Stimulated activated CD4-positive, alpha-beta T cell treated with anti-CD3 and anti-CD28 coated beads, Interleukin-4, amount 100 ng/mL, for 1 hour (primary cell): Measurements from ENCODE around the gene PDZD2.
A peak's percentile ranks its signal among the peaks of the same experiment; 100 is the strongest.
"Not testable (repeated sequence)": the region's sequence is repeated elsewhere in the genome, so short reads cannot be mapped to it uniquely, and the experiment has no call there.

ENCODE experiments used
- DNase-seq: peaks from one replicate; pipeline ENCODE4 v3.0.0-alpha.2; 2020

Gene PDZD2

DNA sequence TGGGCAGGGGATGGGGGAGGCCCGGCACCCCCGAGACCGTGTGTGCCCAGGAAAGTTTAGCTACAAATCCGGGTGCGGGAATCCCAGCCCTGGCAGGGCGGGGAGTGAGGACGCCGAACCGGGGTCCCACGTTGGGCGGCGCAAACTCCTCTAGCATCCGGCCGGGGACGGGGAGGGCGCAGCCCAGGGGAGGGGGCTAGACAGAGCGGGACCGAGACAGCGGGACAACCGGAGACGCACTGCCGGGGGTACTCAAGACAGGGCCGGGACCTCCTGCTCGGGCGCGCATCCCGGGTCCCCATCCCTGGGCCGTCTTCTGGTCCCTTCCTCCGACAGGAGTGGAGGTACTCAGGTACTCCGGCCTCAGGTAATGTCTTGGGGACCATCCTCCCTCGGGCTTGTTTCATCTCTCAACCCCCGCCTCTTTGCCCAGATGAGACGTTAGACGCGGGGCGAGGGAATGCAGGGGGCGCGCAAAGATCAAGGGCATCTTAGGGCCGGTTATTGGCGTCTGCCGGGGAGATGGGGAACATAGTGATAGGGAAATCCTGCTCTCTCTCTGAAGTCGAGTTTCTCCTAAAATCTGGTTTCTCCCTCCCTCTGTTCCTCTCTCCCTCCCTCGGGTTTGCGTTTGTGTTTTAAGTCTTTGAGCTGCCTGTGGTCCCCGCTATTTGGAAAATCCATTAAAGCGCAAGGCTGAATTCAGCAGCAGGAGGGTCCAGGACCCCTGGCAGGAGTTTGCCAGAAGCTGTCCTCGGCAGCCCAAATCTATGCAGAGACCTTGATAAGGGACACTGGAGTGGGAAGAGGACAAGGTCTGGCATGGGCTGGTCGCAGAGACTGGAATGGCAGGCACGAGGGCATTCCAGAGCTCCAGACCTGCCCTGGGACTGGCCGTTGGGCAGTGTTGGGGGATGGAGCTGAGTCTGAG, 815 bp downstream of the PDZD2 start:
- peak; percentile 17 for DNase-seq

DNA sequence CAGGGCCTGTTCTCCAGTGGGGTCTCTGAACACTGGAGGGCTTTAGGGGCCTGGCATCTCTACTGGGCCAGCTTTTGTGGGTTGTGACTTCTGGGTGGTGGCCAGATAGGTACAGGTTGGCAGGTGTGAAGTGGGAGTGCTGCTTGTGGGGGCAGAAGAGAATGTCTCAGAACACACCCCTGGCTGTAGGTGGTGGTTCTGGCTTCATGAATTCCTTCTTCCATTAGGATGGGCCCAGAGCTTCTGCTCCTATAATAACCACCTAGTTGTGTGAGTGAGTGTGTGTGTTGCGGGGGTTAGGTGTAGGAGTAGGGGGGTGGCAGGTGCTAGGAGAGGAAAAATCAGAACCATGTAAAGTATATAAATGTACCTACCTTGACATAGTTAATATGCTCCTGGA, 1.6 kb downstream of the PDZD2 start:
- DNase-seq, result no peak

DNA sequence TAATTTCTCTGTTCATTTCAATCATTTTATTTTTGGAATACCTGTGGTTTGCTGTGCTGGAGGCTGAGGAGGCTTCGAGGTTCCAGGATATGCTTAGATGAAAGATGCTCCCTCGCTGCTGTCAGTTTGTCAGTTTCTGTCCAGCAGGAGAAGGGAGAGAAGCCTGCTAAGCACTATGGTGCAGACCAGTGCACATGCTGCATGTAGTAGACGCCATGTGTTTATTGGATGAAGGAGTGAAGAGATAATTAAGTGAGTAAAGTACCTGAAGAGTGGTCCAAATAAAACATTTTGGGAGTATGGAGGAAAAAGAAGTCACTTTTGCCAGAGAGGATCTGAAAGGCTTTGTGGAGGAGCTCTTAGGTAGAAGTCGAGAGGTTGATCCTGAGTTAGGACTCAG, 2.1 kb downstream of the PDZD2 start:
- DNase-seq, result no peak

DNA sequence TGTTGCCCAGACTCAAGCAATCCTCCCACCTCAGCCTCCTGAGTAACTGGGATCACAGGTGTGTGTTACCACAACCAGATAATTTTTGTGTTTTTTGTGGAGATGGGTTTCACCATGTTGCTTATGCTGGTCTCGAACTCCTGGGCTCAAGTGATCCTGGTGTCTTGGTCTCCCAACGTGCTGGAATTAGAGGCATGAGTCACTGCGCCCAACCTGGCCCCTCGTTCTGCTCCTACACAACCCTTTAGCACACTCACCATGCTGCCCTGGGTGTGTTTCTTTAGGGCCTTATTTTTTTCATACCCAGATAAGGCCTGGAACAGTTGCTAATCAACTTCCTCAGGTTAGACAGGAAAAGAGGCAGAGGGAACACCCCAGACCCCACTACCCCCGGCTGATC, 2.6 kb downstream of the PDZD2 start:
- no peak for DNase-seq

DNA sequence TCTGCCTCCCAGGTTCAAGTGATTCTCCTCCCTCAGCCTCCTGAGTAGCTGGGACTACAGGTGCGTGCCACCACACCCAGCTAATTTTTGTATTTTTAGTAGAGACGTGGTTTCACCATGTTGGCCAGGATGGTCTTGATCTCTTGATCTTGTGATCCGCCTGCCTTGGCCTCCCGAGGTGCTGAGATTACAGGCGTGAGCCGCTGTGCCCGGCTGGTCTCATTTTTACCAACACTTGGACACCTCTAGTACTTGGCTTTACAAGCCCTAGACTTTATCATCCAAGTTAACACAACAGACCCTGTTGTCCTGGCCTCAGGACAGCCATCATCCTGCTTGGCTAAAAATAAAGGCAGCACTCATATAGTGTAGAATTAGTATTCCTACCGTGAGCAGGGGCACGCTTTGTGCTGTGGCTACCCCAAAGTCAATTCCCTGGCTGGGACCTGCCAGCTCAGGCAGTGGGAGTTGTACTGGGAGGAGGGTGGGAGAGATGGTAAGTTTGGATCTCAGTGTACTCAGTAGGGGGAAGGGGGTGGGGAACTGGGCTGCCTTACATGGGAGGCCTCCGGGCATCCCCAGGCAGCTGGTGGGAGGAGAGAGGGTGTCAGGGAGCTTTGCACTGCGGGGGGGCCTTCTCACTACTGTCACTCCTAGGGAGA, 6.6 kb downstream of the PDZD2 start:
- no peak for DNase-seq

DNA sequence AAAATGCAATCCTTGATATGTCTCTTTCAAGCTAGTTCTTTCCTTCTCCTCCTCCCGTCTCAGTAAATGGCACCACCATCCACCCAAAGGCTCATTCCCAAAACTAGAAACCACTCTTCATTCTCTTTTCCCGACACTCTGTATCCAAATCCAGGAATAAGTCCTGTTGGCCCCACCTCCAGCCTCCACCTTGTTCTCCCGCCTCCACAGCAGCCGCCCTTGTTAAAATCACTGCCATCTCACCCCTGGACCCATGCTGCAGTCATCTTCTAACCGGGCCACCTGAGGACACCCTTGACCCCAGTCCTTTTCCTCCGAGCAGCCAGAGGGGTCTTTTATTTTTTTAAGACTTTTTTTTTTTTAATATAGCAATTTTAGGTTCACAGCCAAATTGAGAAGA, 9.4 kb downstream of the PDZD2 start:
- no peak for DNase-seq

DNA sequence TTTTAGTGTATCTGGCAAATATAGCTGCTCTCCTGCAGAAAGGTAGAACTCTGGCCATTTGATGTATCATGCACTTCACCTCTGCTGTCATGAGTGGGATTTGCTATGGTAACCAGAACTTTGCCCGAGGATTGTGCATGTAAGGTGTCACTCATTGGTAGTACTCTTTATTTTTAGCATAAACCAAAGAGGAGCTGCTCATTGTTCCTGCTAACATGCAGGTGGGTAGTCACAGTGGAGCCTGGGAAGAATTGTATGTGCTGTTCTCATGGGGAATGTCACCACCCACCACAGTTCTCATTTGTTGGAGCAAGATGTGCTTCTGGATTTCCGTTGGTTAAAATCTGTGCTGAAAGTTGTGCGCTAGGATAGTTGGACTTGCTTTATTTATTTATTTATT, 12.3 kb downstream of the PDZD2 start:
- no peak for DNase-seq

DNA sequence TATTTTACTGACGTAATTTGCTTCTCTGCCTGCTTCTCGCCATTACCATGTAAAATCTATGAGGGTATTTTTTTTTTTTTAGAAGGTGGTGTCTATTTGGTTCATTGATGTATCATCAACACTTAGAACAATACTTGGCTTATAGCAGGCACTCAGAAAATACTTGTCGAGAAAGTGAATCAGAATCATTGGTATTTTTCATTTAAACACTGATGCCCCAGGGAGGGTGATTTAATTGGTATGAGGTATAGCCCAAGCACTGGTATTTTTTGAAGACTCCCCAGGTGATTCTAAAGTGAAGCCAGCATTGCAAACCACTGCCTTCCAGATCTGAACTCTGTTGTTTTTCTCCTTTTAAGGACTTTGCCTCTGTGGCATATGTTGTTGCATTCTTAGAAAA, 16.6 kb downstream of the PDZD2 start:
- DNase-seq, result no peak

DNA sequence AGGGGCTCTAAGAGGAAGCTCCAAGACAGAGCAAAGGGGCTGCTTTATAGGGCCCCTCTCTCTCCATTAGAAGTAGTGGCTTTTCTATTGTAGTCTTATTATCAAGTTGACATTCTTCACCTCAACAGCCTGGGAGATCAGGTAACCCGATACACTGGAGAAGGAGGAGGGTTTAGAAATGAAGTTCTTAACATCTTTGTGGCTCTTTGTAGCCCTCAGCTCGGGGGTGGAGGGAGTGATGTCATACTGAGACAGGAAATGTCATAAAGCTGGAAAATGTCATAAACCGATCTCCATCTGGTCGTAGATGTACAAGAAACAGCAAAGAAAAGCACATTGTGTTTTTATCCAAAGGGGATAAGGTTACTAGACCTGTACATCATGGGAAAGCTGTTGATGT, 17.9 kb downstream of the PDZD2 start:
- DNase-seq, result no peak

DNA sequence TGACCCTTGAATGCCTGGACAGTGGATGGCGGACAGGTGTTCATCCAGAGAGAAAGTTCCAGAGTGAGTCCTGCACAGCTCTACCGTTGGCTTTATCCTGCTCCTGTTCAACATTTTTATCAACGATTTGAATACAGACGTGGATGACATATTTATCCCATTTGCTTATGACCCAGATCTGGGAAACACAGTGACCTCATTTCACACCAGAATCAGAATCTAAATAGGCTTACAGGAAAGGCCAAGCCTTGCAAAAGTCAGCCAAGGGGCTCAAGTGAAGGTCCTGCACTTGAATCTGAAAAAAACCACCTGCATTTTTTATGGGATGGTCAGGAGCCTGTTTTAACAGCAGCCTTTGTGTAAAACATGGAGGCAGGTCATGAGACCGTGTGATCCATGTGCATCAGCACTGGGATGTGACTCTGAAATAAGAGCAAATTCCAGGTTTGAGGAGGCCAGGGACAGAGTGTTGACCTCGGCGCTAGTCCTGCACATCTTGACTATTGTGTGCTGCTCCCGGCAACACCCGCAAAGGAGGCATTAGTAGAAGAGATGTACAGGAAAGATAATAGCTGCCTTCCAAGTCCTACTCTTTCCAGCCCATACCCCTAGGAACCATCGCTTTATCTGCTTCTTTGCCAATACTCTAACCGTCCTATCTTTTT, 18.5 kb downstream of the PDZD2 start:
- no peak for DNase-seq

DNA sequence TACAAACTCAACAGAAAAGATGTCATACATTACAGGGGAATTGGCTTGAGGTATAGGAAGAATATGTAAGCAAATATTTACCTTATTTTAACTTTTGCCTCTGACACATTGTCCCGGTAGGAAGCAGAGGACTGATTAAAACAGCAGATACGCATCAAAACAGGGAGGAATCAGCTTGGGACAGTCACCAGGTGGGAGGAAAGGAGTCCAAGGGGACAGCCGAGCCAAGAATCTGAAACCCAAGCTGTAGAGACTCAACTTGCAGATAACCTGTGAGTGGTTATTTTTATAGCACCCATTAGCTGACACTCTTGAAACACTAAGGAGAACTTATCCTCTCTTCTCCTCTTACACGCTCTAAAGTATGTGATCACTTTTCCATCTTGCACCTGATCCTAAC, 22.3 kb downstream of the PDZD2 start:
- DNase-seq, result no peak

DNA sequence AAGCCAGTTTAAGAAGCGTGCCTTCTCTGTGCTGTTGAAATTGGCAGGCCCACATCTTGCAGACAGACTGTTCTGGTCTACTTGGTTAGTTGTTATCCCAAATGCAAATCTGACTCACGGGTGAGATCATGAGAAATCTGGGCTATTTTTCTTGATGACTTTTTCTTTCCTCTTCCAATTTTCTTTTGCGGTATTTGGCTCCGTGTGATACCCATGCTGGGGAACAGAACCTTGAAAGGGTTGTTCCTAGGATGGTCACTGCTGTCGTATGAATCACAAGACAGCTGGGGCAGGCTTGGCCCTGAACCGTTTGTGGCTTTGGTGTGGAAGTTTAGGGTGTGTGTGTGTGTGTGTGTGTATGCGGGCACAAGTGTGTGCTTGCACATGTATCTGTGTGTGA, 24.6 kb downstream of the PDZD2 start:
- DNase-seq, result no peak

DNA sequence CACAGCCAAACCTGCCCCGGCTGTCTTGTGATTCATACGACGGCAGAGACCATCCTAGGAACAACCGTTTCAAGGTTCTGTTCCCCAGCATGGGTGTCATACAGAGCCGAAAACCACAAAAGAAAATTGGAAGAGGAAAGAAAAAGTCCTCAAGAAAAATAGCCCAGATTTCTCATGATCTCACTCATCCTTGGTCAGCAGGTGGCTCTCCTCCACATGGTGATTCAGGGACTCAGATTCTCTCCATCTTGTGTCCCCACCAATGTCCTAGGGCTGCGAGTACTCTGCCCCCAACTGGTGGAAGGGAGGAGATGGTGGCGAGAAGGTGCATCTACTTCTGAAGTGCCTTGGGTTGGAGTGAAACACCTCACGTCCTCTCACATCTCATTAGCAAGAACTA, 25.6 kb downstream of the PDZD2 start:
- no peak for DNase-seq

DNA sequence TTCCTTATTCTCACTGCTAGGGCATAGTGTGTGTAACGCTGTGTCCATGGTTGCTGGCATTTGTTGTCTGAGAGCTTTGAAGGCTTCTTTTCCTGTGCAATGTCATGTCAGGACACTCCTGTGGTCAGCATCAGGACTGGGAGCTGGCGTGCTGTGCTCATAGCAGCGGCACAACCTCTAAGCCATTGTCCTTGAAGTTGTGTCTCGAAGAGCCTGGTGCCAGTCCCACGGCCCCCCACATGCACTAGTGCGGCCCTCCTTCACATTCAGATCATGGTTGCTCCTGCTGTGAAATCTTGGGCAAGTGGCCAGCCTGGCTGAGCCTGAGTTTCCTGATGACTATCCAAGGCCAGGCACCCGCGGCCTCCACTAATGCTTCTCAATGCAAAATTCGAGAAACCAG, 32.4 kb downstream of the PDZD2 start:
- no peak for DNase-seq

DNA sequence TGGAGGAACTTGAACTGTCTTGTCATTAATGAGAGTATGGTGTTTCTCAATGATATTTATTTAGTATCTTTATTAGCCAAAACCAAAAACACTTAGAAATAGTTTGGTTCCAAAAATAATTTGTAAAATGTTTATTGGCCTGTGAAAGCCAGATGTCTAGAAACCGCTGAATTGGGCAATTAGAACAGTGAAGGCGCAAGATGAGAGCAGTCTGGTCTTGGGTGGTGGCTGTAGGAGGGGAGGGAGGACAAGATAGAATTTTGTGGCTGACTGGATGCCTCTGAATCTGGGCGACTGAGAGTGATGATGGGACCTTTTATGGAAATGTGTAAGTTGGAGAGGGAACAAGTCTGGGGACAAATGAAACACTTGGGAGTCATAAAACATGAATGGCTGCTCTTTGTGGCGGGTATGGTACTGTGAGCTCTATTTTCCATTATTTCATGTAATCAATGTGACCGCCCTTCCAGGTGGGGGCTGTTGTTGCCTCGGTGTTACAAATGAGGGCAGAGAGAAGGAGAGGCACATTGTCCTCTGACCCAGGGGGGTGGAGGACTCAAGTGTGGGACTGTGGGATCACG, 35.5 kb downstream of the PDZD2 start:
- no peak for DNase-seq

DNA sequence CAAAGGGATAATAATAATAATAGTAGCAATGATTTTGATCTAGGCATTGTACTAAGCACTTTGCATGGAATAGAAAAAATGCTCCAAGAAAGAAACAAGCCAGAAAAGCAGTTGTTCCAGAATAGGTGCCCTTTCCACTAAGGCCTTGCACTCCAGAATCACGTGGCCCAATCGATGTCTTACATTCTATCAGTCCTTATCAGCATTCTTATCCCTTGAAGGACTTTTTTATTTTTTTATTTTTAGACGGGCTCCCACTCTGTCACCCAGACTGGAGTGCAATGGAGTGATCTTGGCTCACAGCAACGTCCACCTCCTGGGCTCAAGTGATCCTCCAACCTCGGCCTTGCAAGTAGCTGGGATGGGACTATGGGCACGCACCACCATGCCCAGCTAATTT, 36.5 kb downstream of the PDZD2 start:
- no peak for DNase-seq

DNA sequence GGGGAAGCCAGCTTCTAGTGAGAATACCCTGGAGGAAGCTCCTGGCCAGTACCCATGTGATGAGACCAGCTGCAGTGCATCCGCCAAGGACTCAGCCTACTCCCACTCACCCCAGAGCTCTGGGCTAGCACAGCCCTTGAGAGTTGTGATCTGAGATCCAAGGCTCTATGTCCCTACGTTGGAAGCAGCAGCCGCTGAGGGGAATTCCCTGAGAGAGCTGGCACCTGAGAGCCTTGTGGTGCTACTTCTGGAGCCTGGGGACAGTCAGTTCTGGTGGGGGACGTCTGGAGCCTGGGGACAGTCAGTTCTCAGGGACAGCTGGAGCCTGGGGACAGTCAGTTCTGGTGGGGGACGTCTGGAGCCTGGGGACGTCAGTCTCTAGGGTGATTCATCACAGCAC, 39.2 kb downstream of the PDZD2 start:
- DNase-seq, result no peak

DNA sequence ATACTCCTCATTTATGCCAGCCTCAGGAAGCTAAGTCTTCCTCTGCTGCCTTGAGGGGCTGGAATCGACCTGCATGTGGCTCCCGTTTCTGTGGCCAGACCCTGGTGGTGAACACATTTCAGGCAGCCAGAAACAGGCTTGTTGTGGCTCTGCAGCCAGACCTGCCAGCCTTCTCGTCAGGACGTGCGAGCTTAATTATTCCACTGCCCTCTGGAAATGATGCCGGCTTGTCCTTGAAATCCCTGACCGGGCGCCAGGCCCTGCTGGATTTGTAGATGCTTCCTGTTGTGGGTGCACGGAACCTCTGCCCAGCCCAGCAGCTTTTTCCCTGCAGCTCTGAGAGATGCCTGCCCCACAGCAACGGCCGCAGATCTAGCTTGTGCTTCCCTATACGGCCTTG, 41.6 kb downstream of the PDZD2 start:
- DNase-seq, result no peak

DNA sequence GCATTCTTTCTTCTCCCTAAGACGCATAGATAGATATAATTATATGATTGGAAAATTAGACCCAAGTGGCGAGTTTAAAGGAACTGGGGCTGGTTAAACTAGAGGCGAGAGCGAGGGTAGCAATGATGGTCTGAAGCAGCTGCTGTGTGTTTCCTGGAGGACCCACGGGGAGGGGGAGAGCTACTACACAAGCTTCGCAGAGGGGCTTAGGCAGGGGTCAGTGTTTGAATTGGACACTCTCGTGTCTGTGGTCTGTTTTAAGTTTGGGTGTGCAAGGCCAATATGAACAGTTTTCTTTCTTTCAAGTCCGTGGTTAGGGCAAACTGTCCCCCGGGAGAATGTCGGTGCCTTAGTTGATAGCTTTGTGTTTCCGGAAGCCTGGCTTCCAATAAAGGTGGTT, 43.1 kb downstream of the PDZD2 start:
- no peak for DNase-seq

DNA sequence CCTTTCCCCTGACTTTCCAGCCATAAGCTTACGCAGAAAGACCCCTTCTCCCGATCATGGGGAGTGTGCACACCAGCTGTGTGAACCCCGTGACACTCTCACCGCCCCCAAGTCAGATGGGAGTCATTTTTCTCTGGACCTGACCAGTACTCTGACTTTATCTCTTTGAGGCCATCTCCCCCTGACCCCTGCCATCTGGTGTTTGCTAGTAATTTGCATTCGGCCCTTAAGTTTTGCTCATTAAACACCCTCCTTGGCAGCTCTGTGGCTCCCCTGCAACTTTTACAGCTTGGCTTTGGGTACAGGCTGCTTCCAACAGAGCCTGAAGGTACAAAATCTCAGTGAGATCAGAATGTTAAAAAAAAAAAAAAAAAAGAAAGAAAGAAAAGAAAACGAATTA, 43.9 kb downstream of the PDZD2 start:
- DNase-seq, result no peak

DNA sequence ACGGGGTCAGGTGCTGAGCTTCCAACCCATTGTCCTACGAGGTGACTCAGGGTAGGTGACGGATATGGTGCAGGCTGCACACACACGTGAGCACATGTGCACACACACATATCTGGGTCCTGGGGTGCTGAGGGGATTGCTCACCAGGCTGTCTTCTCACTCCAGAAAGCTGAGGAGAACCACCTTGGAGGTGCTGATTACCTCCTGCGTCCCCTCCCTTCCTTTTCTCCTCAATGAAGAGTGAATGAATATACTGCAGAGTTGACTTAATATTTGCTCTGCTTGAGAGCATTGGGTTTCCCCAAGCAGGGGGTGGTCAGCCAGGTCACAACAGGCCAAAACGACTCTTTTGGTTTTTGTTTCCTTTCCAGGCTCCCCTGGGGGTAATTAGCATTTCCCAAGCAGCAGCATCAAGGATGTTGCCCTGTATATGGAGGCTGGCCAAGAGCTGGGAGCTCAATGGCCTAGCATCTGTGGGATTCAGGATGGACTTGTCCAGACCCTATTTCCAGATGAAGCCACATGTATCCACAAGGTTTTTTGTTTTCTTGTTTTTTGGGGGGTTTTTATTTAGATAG, 49.7 kb downstream of the PDZD2 start:
- DNase-seq, result no peak

DNA sequence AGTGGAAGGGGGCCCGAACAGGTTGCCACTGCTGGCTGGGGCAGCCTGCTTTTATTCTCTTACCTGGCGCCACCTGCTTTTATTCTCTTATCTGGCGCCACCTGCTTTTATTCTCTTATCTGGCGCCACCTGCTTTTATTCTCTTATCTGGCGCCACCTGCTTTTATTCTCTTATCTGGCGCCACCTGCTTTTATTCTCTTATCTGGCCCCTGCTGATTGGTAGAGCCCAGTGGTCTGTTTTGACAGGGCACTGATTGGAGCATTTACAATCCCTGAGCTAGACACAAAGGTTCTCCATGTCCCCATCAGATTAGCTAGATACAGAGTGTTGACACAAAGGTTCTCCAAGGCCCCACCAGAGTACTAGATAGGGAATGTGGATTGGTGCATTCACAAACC, 52.5 kb downstream of the PDZD2 start:
- not testable (repeated sequence) for DNase-seq

DNA sequence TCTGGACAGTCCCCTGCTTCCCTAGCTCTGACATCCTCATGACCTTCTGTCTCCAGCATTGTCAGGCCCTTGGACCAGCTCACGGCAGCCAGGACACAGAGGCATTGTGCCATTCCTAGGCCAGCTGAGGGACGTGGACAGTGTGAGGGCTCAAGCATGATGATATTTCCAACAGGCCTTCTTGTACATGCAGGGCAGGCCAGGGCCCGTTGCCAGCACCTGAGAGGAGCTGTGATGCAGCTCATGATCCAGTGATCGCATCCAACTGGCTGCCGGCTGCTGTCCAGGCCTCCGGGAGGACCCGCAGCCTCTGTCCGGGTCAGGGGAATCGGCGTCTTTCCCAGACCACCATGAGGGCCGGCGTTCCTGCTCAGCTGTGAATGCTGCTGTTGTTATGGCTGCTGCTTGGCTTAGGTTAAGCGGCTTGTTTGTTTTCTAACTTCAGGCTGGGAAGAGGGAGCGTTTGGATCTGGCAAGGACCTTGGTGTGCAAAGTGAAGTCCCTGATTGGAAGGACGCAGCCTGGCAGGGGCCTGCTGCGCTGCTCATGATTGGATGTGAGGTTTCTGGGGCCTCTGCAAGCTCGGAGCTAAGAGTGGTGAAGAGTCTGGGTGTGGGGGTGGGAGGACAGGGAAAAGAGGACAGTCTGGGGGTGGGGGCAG, 53.8 kb downstream of the PDZD2 start:
- DNase-seq, result no peak
